Smooth muscle cell (in vitro differentiated cells): Measurements from ENCODE around the gene KMT2C. TPM values are rescaled to one million over a fixed set of nuclear protein-coding genes. Genes with fewer than 3 reads are reported as not detected.

Experiments used
- DNase-seq: peaks from one replicate; lab custom pipeline; 2025; ENCODE audit not compliant: unreplicated experiment; lab: John Stamatoyannopoulos, UW
- H2AFZ ChIP-seq: fragments of 200-600 bp; sonication (generic); 2 replicates; pipeline ENCODE4 v1.6.0; 2016; ENCODE audit warnings: antibody characterized with exemption, low read depth, mild to moderate bottlenecking
- H3F3A ChIP-seq: fragments of 200-600 bp; sonication (generic); 2 replicates; pipeline ENCODE4 v1.6.0; 2017; ENCODE audit warnings: antibody characterized with exemption, low read depth
- H3K27ac ChIP-seq: fragments of 200-600 bp; sonication (generic); 2 replicates; pipeline ENCODE4 v1.5.1; 2016; ENCODE audit warnings: low read depth, mild to moderate bottlenecking
- H3K27me3 ChIP-seq: fragments of 200-600 bp; sonication (generic); 2 replicates; pipeline ENCODE4 v1.6.1; 2016; ENCODE audit warnings: low read depth, mild to moderate bottlenecking
- H3K36me3 ChIP-seq: fragments of 200-600 bp; sonication (generic); 2 replicates; pipeline ENCODE4 v1.5.1; 2016; ENCODE audit warnings: low read depth
- H3K4me1 ChIP-seq: fragments of 200-600 bp; sonication (generic); 2 replicates; pipeline ENCODE4 v1.5.1; 2016; ENCODE audit warnings: low read depth
- H3K4me2 ChIP-seq: fragments of 200-600 bp; sonication (generic); 2 replicates; pipeline ENCODE4 v1.6.0; 2016; ENCODE audit warnings: mild to moderate bottlenecking
- H3K4me3 ChIP-seq: fragments of 200-600 bp; sonication (generic); 2 replicates; pipeline ENCODE4 v1.5.1; 2016; ENCODE audit warnings: mild to moderate bottlenecking
- H3K79me2 ChIP-seq: fragments of 200-600 bp; sonication (generic); 2 replicates; pipeline ENCODE4 v1.6.0; 2016; ENCODE audit warnings: low read depth, mild to moderate bottlenecking
- H3K9ac ChIP-seq: fragments of 200-600 bp; sonication (generic); 2 replicates; pipeline ENCODE4 v1.6.0; 2016; ENCODE audit warnings: low read depth
- H3K9me3 ChIP-seq: fragments of 200-600 bp; sonication (generic); replicated peaks from 2 replicates; pipeline ENCODE4 v1.5.1; 2016; ENCODE audit warnings: low read depth
- H4K20me1 ChIP-seq: fragments of 200-600 bp; sonication (generic); 2 replicates; pipeline ENCODE4 v1.6.0; 2016; ENCODE audit warnings: low read depth
- WGBS: methylation state at CpG from one replicate; pipeline ENCODE4 v1.1.7; 2016; ENCODE audit warnings: low lambda C conversion rate; 5-methylcytosine and 5-hydroxymethylcytosine counted together
- polyA plus RNA-seq: library from polyadenylated mRNA; unstranded; fragments of >200 nt; fragmentation: Nextera tagmentation; extraction: Ambion mirVana; gene quantifications from 2 replicates; pipeline ENCODE4 v1.2.1, GENCODE V29; 2016
- total RNA-seq: library from RNA; depleted of rRNA; stranded (reverse); fragments of >200 nt; gene quantifications from 2 replicates; pipeline ENCODE4 v1.2.3, GENCODE V29; 2014
- TF ChIP-seq, protein P1 (sequence below): fragments of 200-600 bp; sonication (generic); IDR thresholded peaks from 2 replicates; pipeline ENCODE4 v1.5.1; 2017; ENCODE audit warnings: borderline replicate concordance, mild to moderate bottlenecking, antibody characterized with exemption; ENCODE audit not compliant: insufficient read depth, poor library complexity, severe bottlenecking

KMT2C gene
- total and polyA plus RNA-seq, 2 experiments from 2014 or later: 10.1 to 36.7 TPM

DNA sequence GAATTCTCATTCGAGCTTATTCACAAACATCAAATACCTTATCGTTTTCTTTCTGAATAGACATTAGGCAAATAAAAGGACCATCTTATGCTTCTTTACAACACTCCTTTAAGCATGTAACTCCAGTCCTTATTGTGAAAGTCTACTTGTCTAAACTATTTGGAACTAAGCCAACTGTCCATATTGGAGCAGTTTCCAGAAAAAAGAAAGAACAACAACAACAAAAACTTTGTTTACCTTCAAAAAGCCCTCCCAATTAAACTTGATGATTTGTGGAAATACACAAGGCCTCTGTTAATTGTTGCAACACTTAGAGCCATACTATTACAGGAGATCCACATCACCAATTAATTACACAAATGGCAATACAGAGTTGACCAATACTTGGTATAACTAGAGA is 246.7 kb downstream of the KMT2C start:
- no peak overlapping the region for H3K4me3 ChIP-seq
- no peak for DNase-seq
- no peaks in the 10 kb centered on the region for H4K20me1 ChIP-seq
- H3K27ac ChIP-seq: no peak overlapping the region
- 99% methylated on average over 2 of the region's 2 CpGs for WGBS
- H3F3A ChIP-seq: no peaks in the 10 kb centered on the region
- peaks cover 24% of the 10 kb centered on the region for H3K36me3 ChIP-seq
- H3K9me3 ChIP-seq: no peaks in the 10 kb centered on the region
- H2AFZ ChIP-seq: no peak overlapping the region
- H3K4me1 ChIP-seq: no peaks in the 10 kb centered on the region
- no peaks in the 10 kb centered on the region for H3K27me3 ChIP-seq
- no peaks in the 10 kb centered on the region for H3K79me2 ChIP-seq
- TF ChIP-seq, protein P1, sequence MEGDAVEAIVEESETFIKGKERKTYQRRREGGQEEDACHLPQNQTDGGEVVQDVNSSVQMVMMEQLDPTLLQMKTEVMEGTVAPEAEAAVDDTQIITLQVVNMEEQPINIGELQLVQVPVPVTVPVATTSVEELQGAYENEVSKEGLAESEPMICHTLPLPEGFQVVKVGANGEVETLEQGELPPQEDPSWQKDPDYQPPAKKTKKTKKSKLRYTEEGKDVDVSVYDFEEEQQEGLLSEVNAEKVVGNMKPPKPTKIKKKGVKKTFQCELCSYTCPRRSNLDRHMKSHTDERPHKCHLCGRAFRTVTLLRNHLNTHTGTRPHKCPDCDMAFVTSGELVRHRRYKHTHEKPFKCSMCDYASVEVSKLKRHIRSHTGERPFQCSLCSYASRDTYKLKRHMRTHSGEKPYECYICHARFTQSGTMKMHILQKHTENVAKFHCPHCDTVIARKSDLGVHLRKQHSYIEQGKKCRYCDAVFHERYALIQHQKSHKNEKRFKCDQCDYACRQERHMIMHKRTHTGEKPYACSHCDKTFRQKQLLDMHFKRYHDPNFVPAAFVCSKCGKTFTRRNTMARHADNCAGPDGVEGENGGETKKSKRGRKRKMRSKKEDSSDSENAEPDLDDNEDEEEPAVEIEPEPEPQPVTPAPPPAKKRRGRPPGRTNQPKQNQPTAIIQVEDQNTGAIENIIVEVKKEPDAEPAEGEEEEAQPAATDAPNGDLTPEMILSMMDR: no peak
- H3K4me2 ChIP-seq: no peak overlapping the region
- no peak overlapping the region for H3K9ac ChIP-seq

DNA sequence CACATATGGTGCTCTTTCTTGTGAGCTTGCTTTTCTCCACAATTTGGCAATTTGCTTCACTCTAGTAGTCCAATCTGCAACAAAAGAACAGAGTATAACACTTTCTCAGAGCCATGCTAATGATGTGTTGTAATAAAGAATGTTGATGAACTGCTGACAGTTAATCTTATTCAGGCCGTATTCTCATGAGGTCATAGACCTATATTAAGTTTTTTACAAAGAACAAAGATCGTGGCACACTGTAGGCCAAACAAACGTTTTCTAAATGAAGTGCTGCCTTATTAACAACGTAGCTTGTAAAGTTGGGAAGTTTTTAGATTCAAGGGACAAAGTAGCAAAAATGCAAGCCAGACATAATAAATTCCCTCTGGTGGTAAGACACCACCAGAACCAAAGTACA is 250.2 kb downstream of the KMT2C start:
- Histone ChIP-seq H4K20me1 (no peaks in the 10 kb centered on the region), H2AFZ (no peak overlapping the region), H3K9me3 (no peaks in the 10 kb centered on the region), H3K36me3 (peaks cover 38% of the 10 kb centered on the region), H3K4me2 (no peak overlapping the region), H3K79me2 (no peaks in the 10 kb centered on the region), H3K27ac (no peak overlapping the region), H3K27me3 (no peaks in the 10 kb centered on the region), H3F3A (no peaks in the 10 kb centered on the region), H3K4me1 (no peaks in the 10 kb centered on the region), H3K9ac (no peak overlapping the region), H3K4me3 (no peak overlapping the region)
- TF ChIP-seq, protein P1: no peak
- DNase-seq: no peak
- WGBS: 76% methylated on average over 4 of the region's 4 CpGs

DNA sequence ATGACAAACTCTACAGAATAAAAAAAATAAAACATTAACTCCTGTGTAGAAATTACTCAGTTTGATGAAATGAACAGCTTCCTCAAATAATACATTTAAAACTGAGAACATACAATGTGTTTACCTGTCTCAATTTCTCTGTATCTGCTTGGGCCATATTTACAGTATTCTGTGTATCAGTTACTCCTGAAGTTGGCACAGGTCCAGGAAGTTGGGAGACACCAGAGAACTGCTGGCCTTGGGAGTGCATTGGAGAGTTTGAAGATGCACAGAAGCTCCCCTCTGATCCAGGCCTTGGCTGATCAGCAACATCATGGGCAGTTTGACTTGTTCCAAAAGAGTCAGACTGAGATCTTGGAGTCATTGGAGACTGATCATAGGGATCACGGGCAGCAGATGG is 255.2 kb downstream of the KMT2C start:
- peaks cover 60% of the 10 kb centered on the region for H3K36me3 ChIP-seq
- 100% methylated on average over 1 of the region's 1 CpG for WGBS

DNA sequence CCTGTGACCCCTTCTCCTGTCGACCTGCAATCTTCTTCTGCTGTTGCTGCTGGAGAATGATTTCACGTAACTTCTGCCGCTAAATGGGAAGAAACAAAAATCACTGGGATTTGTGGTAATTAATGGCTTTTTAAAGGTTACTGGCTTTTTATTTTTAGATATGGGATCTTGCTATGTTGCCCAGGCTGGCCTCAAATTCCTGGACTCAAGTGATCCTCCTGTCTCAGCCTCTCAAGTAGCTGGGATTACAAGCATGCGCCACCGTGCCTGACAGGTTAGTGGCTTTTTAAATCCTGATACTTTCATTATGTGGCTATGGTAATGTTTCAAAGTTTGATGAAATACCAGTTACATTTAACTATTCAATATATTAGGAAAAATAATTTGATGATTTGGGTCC is 255.8 kb downstream of the KMT2C start:
- 98% methylated on average over 5 of the region's 5 CpGs for WGBS
- Histone ChIP-seq H3K9ac (no peak overlapping the region), H2AFZ (no peak overlapping the region), H3K4me2 (no peak overlapping the region), H3K27ac (no peak overlapping the region), H3K4me1 (no peaks in the 10 kb centered on the region), H3K27me3 (no peaks in the 10 kb centered on the region), H3K4me3 (no peak overlapping the region), H3F3A (no peaks in the 10 kb centered on the region), H3K36me3 (peaks cover 60% of the 10 kb centered on the region), H4K20me1 (peaks cover 5% of the 10 kb centered on the region), H3K9me3 (no peaks in the 10 kb centered on the region), H3K79me2 (no peaks in the 10 kb centered on the region)
- DNase-seq: no peak
- TF ChIP-seq, protein P1: no peak

More for the DNA sequence above, 255.2 kb downstream of the KMT2C start:
- Histone ChIP-seq H2AFZ (no peak overlapping the region), H3F3A (no peaks in the 10 kb centered on the region), H3K4me2 (no peak overlapping the region), H3K9me3 (no peaks in the 10 kb centered on the region), H3K27ac (no peak overlapping the region), H3K4me3 (no peak overlapping the region), H3K79me2 (no peaks in the 10 kb centered on the region), H3K27me3 (no peaks in the 10 kb centered on the region), H3K4me1 (no peaks in the 10 kb centered on the region), H3K9ac (no peak overlapping the region), H4K20me1 (peaks cover 5% of the 10 kb centered on the region)
- TF ChIP-seq, protein P1: no peak
- DNase-seq: no peak
